Hepatocyte (in vitro differentiated cells): ENCODE results near the gene KCNJ15.

Experiments
- CTCF ChIP-seq: fragments of 200-600 bp; sonication (generic); IDR thresholded peaks from 2 replicates; pipeline ENCODE4 v1.5.1; 2016; ENCODE audit warnings: antibody characterized with exemption, mild to moderate bottlenecking; ENCODE audit not compliant: poor library complexity
- EZH2phosphoT487 ChIP-seq: fragments of 200-600 bp; sonication (generic); IDR thresholded peaks from one replicate; pipeline ENCODE4 v1.6.1; 2018; ENCODE audit warnings: antibody characterized with exemption, mild to moderate bottlenecking, low read depth, moderate library complexity; ENCODE audit not compliant: unreplicated experiment, severe bottlenecking

GRCh38 chr21:38337793-38338192, 81.0 kb downstream of the KCNJ15 start:
- TF ChIP-seq EZH2phosphoT487, result no peak
- TF ChIP-seq CTCF, result no peak
